Measurements from ENCODE around the gene GIMAP4. TPM values are rescaled to one million over a fixed set of nuclear protein-coding genes. Genes with fewer than 3 reads are reported as not detected.

GIMAP4 gene
- total RNA-seq, 1 experiment from 2014 or later, result not detected

DNA sequence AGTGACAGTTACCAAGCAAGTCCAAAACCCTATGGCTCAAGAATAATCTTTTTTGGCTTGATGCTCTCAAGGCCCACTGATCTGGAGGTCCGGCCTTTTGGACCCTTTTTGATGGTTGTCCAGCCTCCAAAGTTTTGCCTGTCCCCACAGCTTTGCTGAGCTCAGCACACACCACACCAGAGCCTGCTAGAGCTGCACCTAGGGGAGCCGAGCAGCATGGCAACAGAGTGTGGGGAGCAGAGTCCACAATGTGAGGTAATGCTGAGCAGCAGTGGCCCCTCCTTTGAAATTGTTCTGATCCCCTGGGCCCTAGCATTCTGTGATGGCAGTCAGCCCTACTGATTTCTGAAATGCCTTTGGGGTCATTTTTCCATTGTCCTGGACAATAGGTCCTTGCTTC lies 43.2 kb upstream of the GIMAP4 start:
- POLR2A ChIA-PET (ENCODE audit: unreplicated experiment), result no interaction called here

DNA sequence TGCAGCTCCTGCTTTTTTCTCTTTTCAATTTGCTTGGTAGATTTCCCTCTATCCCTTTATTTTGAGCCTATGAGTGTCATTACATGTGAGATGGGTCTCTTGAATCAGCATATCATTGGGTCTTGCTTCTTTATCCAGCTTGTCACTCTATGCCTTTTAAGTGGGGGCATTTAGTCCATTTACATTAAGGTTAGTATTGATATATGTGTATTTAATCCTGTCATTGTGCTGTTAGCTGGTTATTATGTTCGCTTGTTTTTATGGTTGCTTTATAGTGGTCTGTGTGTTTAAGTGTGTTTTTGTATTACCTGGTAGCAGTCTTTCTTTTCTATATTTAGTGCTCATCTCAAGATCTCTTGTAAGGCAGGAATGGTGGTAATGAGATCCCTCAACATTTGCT lies 35.5 kb upstream of the GIMAP4 start:
- H3K9me3 ChIP-seq (ENCODE audit: insufficient read depth, low read depth), result no peaks in the 10 kb centered on the region
- no peak for DNase-seq
- no peak overlapping the region for H3K4me2 ChIP-seq
- no peaks in the 10 kb centered on the region for H3K4me1 ChIP-seq (replicated peaks; ENCODE audit: insufficient read depth)
- H3F3A ChIP-seq (ENCODE audit: insufficient read depth, low read depth), result no peaks in the 10 kb centered on the region
- H3K27me3 ChIP-seq (ENCODE audit: insufficient read depth, low read depth), result peaks cover 3% of the 10 kb centered on the region; the same call in 1 of the 2 replicates
- no peak overlapping the region for H3K4me3 ChIP-seq
- BruUV-seq (replicated peaks), result no TSS peak
- H3K27ac ChIP-seq, result no peak overlapping the region
- CTCF ChIA-PET, result no interaction called here
- no peaks in the 10 kb centered on the region for H3K36me3 ChIP-seq (ENCODE audit: low read depth)
- 0 out of 2 replicates have a peak, but pooled peaks cover 2% of the 10 kb centered on the region for H3K9me2 ChIP-seq (ENCODE audit: insufficient read depth)
- POLR2A ChIA-PET (ENCODE audit: unreplicated experiment), result no interaction called here
- intact Hi-C loops (cut with micrococcal nuclease; ENCODE audit: unreplicated experiment), result no loop called here
- TF ChIP-seq CTCF (conservative IDR thresholded peaks at IDR 0.05) (no peak), EZH2 (IDR thresholded peaks at IDR 0.05; ENCODE audit: low read depth) (no peak)
- no peaks in the 10 kb centered on the region for H3K79me2 ChIP-seq (ENCODE audit: low read depth)
- H4K20me1 ChIP-seq (ENCODE audit: insufficient read depth), result no peaks in the 10 kb centered on the region
- no peak overlapping the region for H2AFZ ChIP-seq

More for the DNA sequence above, 43.2 kb upstream of the GIMAP4 start:
- Histone ChIP-seq H3K4me2 (no peak overlapping the region), H3K4me1 (replicated peaks; ENCODE audit: insufficient read depth) (no peaks in the 10 kb centered on the region), H3K9me2 (ENCODE audit: insufficient read depth) (no peaks in the 10 kb centered on the region), H4K20me1 (ENCODE audit: insufficient read depth) (no peaks in the 10 kb centered on the region), H3K4me3 (no peak overlapping the region), H2AFZ (no peak overlapping the region), H3F3A (ENCODE audit: insufficient read depth, low read depth) (no peaks in the 10 kb centered on the region), H3K27me3 (ENCODE audit: insufficient read depth, low read depth) (peaks cover 49% of the 10 kb centered on the region), H3K9me3 (ENCODE audit: insufficient read depth, low read depth) (no peaks in the 10 kb centered on the region), H3K79me2 (ENCODE audit: low read depth) (no peaks in the 10 kb centered on the region), H3K27ac (no peak overlapping the region), H3K36me3 (ENCODE audit: low read depth) (no peaks in the 10 kb centered on the region)
- CTCF ChIA-PET, result no interaction called here
- DNase-seq, result no peak
- BruUV-seq (replicated peaks), result no TSS peak
- TF ChIP-seq EZH2 (IDR thresholded peaks at IDR 0.05; ENCODE audit: low read depth) (no peak), CTCF (conservative IDR thresholded peaks at IDR 0.05) (no peak)
- intact Hi-C loops (cut with micrococcal nuclease; ENCODE audit: unreplicated experiment), result no loop called here

DNA sequence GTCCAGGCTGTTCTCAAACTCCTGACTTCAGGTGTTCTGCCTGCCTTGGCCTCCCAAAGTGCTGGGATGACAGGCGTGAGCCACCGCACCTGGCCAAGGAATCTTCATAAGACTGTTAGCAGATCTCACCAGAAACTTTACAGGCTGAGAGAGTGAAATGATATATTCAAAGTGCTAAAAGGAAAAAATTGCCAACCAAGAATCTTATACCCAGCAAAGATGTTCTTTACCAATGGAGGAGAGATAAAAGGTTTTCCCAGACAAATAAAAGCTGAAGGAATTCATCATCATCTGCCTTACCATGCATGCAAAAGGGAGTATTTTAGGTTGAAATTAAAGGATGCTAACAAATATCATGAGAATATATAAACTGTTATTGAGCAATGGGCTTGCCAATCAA lies 28.9 kb upstream of the GIMAP4 start:
- intact Hi-C loops (cut with micrococcal nuclease; ENCODE audit: unreplicated experiment), result no loop called here
- Histone ChIP-seq H3K4me1 (replicated peaks; ENCODE audit: insufficient read depth) (no peaks in the 10 kb centered on the region), H3K36me3 (ENCODE audit: low read depth) (no peaks in the 10 kb centered on the region), H3K9me3 (ENCODE audit: insufficient read depth, low read depth) (no peaks in the 10 kb centered on the region), H2AFZ (no peak overlapping the region), H3F3A (ENCODE audit: insufficient read depth, low read depth) (no peaks in the 10 kb centered on the region), H3K4me3 (no peak overlapping the region), H4K20me1 (ENCODE audit: insufficient read depth) (no peaks in the 10 kb centered on the region), H3K9me2 (ENCODE audit: insufficient read depth) (no peaks in the 10 kb centered on the region), H3K27me3 (ENCODE audit: insufficient read depth, low read depth) (no peaks in the 10 kb centered on the region), H3K79me2 (ENCODE audit: low read depth) (no peaks in the 10 kb centered on the region), H3K27ac (no peak overlapping the region), H3K4me2 (no peak overlapping the region)
- BruUV-seq (replicated peaks), result no TSS peak
- DNase-seq, result no peak
- TF ChIP-seq EZH2 (IDR thresholded peaks at IDR 0.05; ENCODE audit: low read depth) (no peak), CTCF (conservative IDR thresholded peaks at IDR 0.05) (no peak)
- ChIA-PET POLR2A (ENCODE audit: unreplicated experiment) (no interaction called here), CTCF (no interaction called here)
